GM23338 (cell line): ENCODE data around the gene STYK1. TPM values are rescaled to one million over a fixed set of nuclear protein-coding genes. Genes with fewer than 3 reads are reported as not detected.
"Not testable (repeated sequence)": the region's sequence is repeated elsewhere in the genome, so short reads cannot be mapped to it uniquely, and the experiment has no call there.

Source experiments
- ATAC-seq: fragments of 200-7000 bp; cut with Tn5 transposase; 3 replicates; pipeline ENCODE4 v1.9.1; 2020
- DNase-seq: peaks from one replicate; pipeline ENCODE4 v3.0.0-alpha.2; 2015; ENCODE audit warnings: low spot score
- H2AFZ ChIP-seq: fragments of 200-600 bp; sonication (generic); 2 replicates; pipeline ENCODE4 v1.8.0; 2016; ENCODE audit warnings: antibody characterized with exemption, mild to moderate bottlenecking, moderate library complexity
- H3F3A ChIP-seq: fragments of 200-600 bp; sonication (generic); replicated peaks from 2 replicates; pipeline ENCODE4 v1.8.0; 2017; ENCODE audit warnings: antibody characterized with exemption, mixed run types, low read depth
- H3K27ac ChIP-seq: fragments of 200-600 bp; sonication (generic); 2 replicates; pipeline ENCODE4 v1.6.1; 2016; ENCODE audit warnings: low read depth
- H3K27me3 ChIP-seq: fragments of 200-600 bp; sonication (generic); 2 replicates; pipeline ENCODE4 v1.8.0; 2016; ENCODE audit warnings: mild to moderate bottlenecking, mixed run types, moderate library complexity; ENCODE audit not compliant: insufficient read depth
- H3K36me3 ChIP-seq: fragments of 200-600 bp; sonication (generic); 2 replicates; pipeline ENCODE4 v1.8.0; 2016; ENCODE audit warnings: mild to moderate bottlenecking; ENCODE audit not compliant: insufficient read depth
- H3K4me1 ChIP-seq: fragments of 200-600 bp; sonication (generic); 2 replicates; pipeline ENCODE4 v1.8.0; 2016; ENCODE audit warnings: mild to moderate bottlenecking, moderate library complexity; ENCODE audit not compliant: insufficient read depth
- H3K4me2 ChIP-seq: fragments of 200-600 bp; sonication (generic); 2 replicates; pipeline ENCODE4 v1.7.1; 2017; ENCODE audit warnings: mixed run types
- H3K4me3 ChIP-seq: fragments of 200-600 bp; sonication (generic); 2 replicates; pipeline ENCODE4 v1.6.1; 2016; ENCODE audit warnings: mixed run types
- H3K79me2 ChIP-seq: fragments of 200-600 bp; sonication (generic); replicated peaks from 2 replicates; pipeline ENCODE4 v1.8.0; 2017; ENCODE audit warnings: mild to moderate bottlenecking; ENCODE audit not compliant: insufficient read depth
- H3K9me2 ChIP-seq: fragments of 200-600 bp; sonication (generic); 2 replicates; pipeline ENCODE4 v1.8.0; 2017; ENCODE audit not compliant: insufficient read depth
- H4K20me1 ChIP-seq: fragments of 200-600 bp; sonication (generic); replicated peaks from 2 replicates; pipeline ENCODE4 v1.8.0; 2017; ENCODE audit warnings: mild to moderate bottlenecking; ENCODE audit not compliant: insufficient read depth
- H3K27ac Mint-ChIP-seq: 2 replicates; pipeline ENCODE4 v1.8.0; 2020; ENCODE audit warnings: inconsistent platforms, mild to moderate bottlenecking, moderate library complexity, mixed read lengths
- H3K27me3 Mint-ChIP-seq: 3 replicates; pipeline ENCODE4 v1.8.0; 2022; ENCODE audit warnings: low read depth, mild to moderate bottlenecking, moderate library complexity, mixed read lengths, inconsistent platforms; ENCODE audit not compliant: insufficient read depth, poor library complexity
- H3K36me3 Mint-ChIP-seq: 3 replicates; pipeline ENCODE4 v1.8.0; 2021; ENCODE audit warnings: low read depth, mild to moderate bottlenecking, inconsistent platforms, moderate library complexity, mixed read lengths
- H3K4me1 Mint-ChIP-seq: 3 replicates; pipeline ENCODE4 v1.8.0; 2020; ENCODE audit warnings: mild to moderate bottlenecking, inconsistent platforms, mixed read lengths
- H3K4me3 Mint-ChIP-seq: 3 replicates; pipeline ENCODE4 v1.8.0; 2021; ENCODE audit warnings: moderate library complexity, mild to moderate bottlenecking, inconsistent platforms, mixed read lengths
- H3K9me3 Mint-ChIP-seq: 3 replicates; pipeline ENCODE4 v1.8.0; 2020; ENCODE audit warnings: moderate library complexity, mild to moderate bottlenecking, inconsistent platforms, mixed read lengths
- ETS1 ChIP-seq: IDR thresholded peaks from 2 replicates; pipeline ENCODE4 v1.6.1; 2016; ENCODE audit warnings: antibody characterized with exemption
- EZH2 ChIP-seq: fragments of 200-600 bp; sonication (generic); IDR thresholded peaks from one replicate; pipeline ENCODE4 v1.8.0; 2017; ENCODE audit warnings: antibody characterized with exemption, mild to moderate bottlenecking, low read depth; ENCODE audit not compliant: unreplicated experiment
- JUNB ChIP-seq: IDR thresholded peaks from one replicate; pipeline ENCODE4 v1.6.1; 2016; ENCODE audit warnings: antibody characterized with exemption; ENCODE audit not compliant: unreplicated experiment
- STAT1 ChIP-seq: IDR thresholded peaks from one replicate; pipeline ENCODE4 v1.6.1; 2016; ENCODE audit warnings: antibody characterized with exemption; ENCODE audit not compliant: unreplicated experiment
- ZNF114 ChIP-seq: fragments of 250-450 bp; sonication (Bioruptor Pico); IDR thresholded peaks from 2 replicates; pipeline ENCODE4 v1.5.0; 2020; ENCODE audit warnings: mild to moderate bottlenecking, moderate library complexity
- ZNF331 ChIP-seq: fragments of 250-450 bp; sonication (Bioruptor Pico); IDR thresholded peaks from 2 replicates; pipeline ENCODE4 v1.5.0; 2020; ENCODE audit warnings: low read depth, mild to moderate bottlenecking, moderate library complexity
- ZNF462 ChIP-seq: fragments of 250-450 bp; sonication (Bioruptor Pico); IDR thresholded peaks from 2 replicates; pipeline ENCODE4 v1.5.0; 2020; ENCODE audit warnings: mild to moderate bottlenecking, moderate library complexity
- polyA plus RNA-seq: library from polyadenylated mRNA; unstranded; fragments of >200 nt; fragmentation: Nextera tagmentation; extraction: Ambion mirVana; gene quantifications from 2 replicates; pipeline ENCODE4 v1.2.1, GENCODE V29; 2016
- total RNA-seq: library from RNA; depleted of rRNA; stranded (reverse); fragments of >200 nt; shearing (Covaris generic); gene quantifications from 2 replicates; pipeline ENCODE4 v1.2.3, GENCODE V29; 2014

Gene STYK1
- total and polyA plus RNA-seq, 2 experiments from 2014 or later = 1.2 to 1.8 TPM

GRCh38 chr12:10646576-10646975 is 27.3 kb downstream of the STYK1 start:
- not testable (repeated sequence) for H3K9me2 ChIP-seq, H3K4me2 ChIP-seq, H4K20me1 ChIP-seq, H3K27me3 Mint-ChIP-seq, H3K27ac ChIP-seq, H3K4me3 ChIP-seq, DNase-seq, H3K27ac Mint-ChIP-seq, H3F3A ChIP-seq, ATAC-seq, H3K27me3 ChIP-seq, H3K79me2 ChIP-seq, H3K4me1 ChIP-seq, H3K36me3 ChIP-seq, H3K4me3 Mint-ChIP-seq, H3K4me1 Mint-ChIP-seq, H2AFZ ChIP-seq
- Mint-ChIP-seq H3K9me3 (peaks cover 54% of the 10 kb centered on the region), H3K36me3 (peaks cover 38% of the 10 kb centered on the region)

DNA sequence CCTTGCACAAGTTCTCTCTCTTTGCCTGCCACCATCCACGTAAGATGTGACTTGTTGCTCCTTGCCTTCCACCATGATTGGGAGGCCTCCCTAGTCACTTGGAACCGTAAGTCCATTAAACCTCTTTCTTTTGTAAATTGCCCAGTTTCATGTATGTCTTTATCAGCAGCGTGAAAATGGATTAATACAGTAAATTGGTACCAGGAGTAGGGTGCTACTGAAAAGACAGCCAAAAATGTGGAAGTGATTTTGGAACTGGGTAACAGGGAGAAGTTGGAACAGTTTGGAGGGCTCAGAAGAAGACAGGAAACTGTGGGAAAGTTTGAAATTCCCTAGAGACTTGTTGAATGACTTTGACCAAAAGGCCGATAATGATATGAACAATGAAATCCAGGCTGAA is 27.9 kb downstream of the STYK1 start:
- no peak for DNase-seq
- no peak overlapping the region for H3K27ac Mint-ChIP-seq
- no peaks in the 10 kb centered on the region for H3K4me1 Mint-ChIP-seq
- no peaks in the 10 kb centered on the region for H3K9me2 ChIP-seq
- no peaks in the 10 kb centered on the region for H4K20me1 ChIP-seq
- no peak overlapping the region for H3K4me3 ChIP-seq
- peaks cover 8% of the 10 kb centered on the region for H3K27me3 Mint-ChIP-seq
- no peak overlapping the region for H3K27ac ChIP-seq
- H3K4me2 ChIP-seq = no peak overlapping the region
- ATAC-seq = no peak
- H3K4me3 Mint-ChIP-seq = no peak overlapping the region
- H3K9me3 Mint-ChIP-seq = peaks cover 54% of the 10 kb centered on the region
- no peaks in the 10 kb centered on the region for H3K79me2 ChIP-seq
- H3K27me3 ChIP-seq = no peaks in the 10 kb centered on the region
- no peak overlapping the region for H2AFZ ChIP-seq
- no peaks in the 10 kb centered on the region for H3K4me1 ChIP-seq
- peaks cover 5% of the 10 kb centered on the region for H3K36me3 ChIP-seq
- peaks cover 38% of the 10 kb centered on the region for H3K36me3 Mint-ChIP-seq
- H3F3A ChIP-seq = no peaks in the 10 kb centered on the region
- TF ChIP-seq ZNF114 (CRISPR knock-in tag) (no peak), JUNB (no peak), ETS1 (no peak), STAT1 (no peak)

GRCh38 chr12:10641735-10642500 is 31.9 kb downstream of the STYK1 start:
- Histone ChIP-seq H3K4me2 (no peak overlapping the region), H3K27ac (no peak overlapping the region), H3K36me3 (peaks cover 5% of the 10 kb centered on the region), H3K4me3 (no peak overlapping the region), H3F3A (no peaks in the 10 kb centered on the region), H3K4me1 (no peaks in the 10 kb centered on the region), H4K20me1 (no peaks in the 10 kb centered on the region), H3K9me2 (no peaks in the 10 kb centered on the region), H3K79me2 (no peaks in the 10 kb centered on the region), H2AFZ (no peak overlapping the region), H3K27me3 (no peaks in the 10 kb centered on the region)
- Mint-ChIP-seq H3K27ac (no peak overlapping the region), H3K4me3 (no peak overlapping the region), H3K4me1 (peaks cover under 1% of the 10 kb centered on the region; the same call in 2 of the 3 replicates), H3K27me3 (peaks cover 8% of the 10 kb centered on the region), H3K9me3 (peaks cover 26% of the 10 kb centered on the region), H3K36me3 (peaks cover 24% of the 10 kb centered on the region)
- ATAC-seq (no peak), DNase-seq (no peak)
- TF ChIP-seq EZH2 (no peak), ZNF331 (CRISPR knock-in tag) (no peak), ZNF462 (CRISPR knock-in tag) (no peak)
